GM23338 (cell line): ENCODE data around the gene SEMA7A. TPM values are rescaled to one million over a fixed set of nuclear protein-coding genes. Genes with fewer than 3 reads are reported as not detected.

Source experiments
- CREB1 ChIP-seq: fragments of 250-450 bp; sonication (Bioruptor Pico); IDR thresholded peaks from 2 replicates; pipeline ENCODE4 v1.5.0; 2020; ENCODE audit warnings: low read depth, mild to moderate bottlenecking, moderate library complexity
- EZH2 ChIP-seq: fragments of 200-600 bp; sonication (generic); IDR thresholded peaks from one replicate; pipeline ENCODE4 v1.8.0; 2017; ENCODE audit warnings: antibody characterized with exemption, mild to moderate bottlenecking, low read depth; ENCODE audit not compliant: unreplicated experiment
- EZH2phosphoT487 ChIP-seq: fragments of 200-600 bp; sonication (generic); IDR thresholded peaks from one replicate; pipeline ENCODE4 v1.8.1; 2018; ENCODE audit warnings: antibody characterized with exemption; ENCODE audit not compliant: unreplicated experiment
- JUNB ChIP-seq: IDR thresholded peaks from one replicate; pipeline ENCODE4 v1.6.1; 2016; ENCODE audit warnings: antibody characterized with exemption; ENCODE audit not compliant: unreplicated experiment
- NANOG ChIP-seq: IDR thresholded peaks from 2 replicates; pipeline ENCODE4 v1.6.1; 2016; ENCODE audit warnings: antibody characterized with exemption, borderline replicate concordance
- STAT1 ChIP-seq: IDR thresholded peaks from one replicate; pipeline ENCODE4 v1.6.1; 2016; ENCODE audit warnings: antibody characterized with exemption; ENCODE audit not compliant: unreplicated experiment
- ZNF114 ChIP-seq: fragments of 250-450 bp; sonication (Bioruptor Pico); IDR thresholded peaks from 2 replicates; pipeline ENCODE4 v1.5.0; 2020; ENCODE audit warnings: mild to moderate bottlenecking, moderate library complexity
- ZNF331 ChIP-seq: fragments of 250-450 bp; sonication (Bioruptor Pico); IDR thresholded peaks from 2 replicates; pipeline ENCODE4 v1.5.0; 2020; ENCODE audit warnings: low read depth, mild to moderate bottlenecking, moderate library complexity
- polyA plus RNA-seq: library from polyadenylated mRNA; unstranded; fragments of >200 nt; fragmentation: Nextera tagmentation; extraction: Ambion mirVana; gene quantifications from 2 replicates; pipeline ENCODE4 v1.2.1, GENCODE V29; 2016
- total RNA-seq: library from RNA; depleted of rRNA; stranded (reverse); fragments of >200 nt; shearing (Covaris generic); gene quantifications from 2 replicates; pipeline ENCODE4 v1.2.3, GENCODE V29; 2014
- TF ChIP-seq, protein P1 (sequence below): fragments of 250-450 bp; sonication (Bioruptor Pico); IDR thresholded peaks from 2 replicates; pipeline ENCODE4 v1.5.0; 2020; ENCODE audit warnings: mild to moderate bottlenecking, moderate library complexity

Gene SEMA7A
- total and polyA plus RNA-seq, 2 experiments from 2014 or later: 2.0 to 14.1 TPM

GRCh38 chr15:74434263-74435136 is 742 bp upstream of the SEMA7A start (continued):
- TF ChIP-seq, protein P1, sequence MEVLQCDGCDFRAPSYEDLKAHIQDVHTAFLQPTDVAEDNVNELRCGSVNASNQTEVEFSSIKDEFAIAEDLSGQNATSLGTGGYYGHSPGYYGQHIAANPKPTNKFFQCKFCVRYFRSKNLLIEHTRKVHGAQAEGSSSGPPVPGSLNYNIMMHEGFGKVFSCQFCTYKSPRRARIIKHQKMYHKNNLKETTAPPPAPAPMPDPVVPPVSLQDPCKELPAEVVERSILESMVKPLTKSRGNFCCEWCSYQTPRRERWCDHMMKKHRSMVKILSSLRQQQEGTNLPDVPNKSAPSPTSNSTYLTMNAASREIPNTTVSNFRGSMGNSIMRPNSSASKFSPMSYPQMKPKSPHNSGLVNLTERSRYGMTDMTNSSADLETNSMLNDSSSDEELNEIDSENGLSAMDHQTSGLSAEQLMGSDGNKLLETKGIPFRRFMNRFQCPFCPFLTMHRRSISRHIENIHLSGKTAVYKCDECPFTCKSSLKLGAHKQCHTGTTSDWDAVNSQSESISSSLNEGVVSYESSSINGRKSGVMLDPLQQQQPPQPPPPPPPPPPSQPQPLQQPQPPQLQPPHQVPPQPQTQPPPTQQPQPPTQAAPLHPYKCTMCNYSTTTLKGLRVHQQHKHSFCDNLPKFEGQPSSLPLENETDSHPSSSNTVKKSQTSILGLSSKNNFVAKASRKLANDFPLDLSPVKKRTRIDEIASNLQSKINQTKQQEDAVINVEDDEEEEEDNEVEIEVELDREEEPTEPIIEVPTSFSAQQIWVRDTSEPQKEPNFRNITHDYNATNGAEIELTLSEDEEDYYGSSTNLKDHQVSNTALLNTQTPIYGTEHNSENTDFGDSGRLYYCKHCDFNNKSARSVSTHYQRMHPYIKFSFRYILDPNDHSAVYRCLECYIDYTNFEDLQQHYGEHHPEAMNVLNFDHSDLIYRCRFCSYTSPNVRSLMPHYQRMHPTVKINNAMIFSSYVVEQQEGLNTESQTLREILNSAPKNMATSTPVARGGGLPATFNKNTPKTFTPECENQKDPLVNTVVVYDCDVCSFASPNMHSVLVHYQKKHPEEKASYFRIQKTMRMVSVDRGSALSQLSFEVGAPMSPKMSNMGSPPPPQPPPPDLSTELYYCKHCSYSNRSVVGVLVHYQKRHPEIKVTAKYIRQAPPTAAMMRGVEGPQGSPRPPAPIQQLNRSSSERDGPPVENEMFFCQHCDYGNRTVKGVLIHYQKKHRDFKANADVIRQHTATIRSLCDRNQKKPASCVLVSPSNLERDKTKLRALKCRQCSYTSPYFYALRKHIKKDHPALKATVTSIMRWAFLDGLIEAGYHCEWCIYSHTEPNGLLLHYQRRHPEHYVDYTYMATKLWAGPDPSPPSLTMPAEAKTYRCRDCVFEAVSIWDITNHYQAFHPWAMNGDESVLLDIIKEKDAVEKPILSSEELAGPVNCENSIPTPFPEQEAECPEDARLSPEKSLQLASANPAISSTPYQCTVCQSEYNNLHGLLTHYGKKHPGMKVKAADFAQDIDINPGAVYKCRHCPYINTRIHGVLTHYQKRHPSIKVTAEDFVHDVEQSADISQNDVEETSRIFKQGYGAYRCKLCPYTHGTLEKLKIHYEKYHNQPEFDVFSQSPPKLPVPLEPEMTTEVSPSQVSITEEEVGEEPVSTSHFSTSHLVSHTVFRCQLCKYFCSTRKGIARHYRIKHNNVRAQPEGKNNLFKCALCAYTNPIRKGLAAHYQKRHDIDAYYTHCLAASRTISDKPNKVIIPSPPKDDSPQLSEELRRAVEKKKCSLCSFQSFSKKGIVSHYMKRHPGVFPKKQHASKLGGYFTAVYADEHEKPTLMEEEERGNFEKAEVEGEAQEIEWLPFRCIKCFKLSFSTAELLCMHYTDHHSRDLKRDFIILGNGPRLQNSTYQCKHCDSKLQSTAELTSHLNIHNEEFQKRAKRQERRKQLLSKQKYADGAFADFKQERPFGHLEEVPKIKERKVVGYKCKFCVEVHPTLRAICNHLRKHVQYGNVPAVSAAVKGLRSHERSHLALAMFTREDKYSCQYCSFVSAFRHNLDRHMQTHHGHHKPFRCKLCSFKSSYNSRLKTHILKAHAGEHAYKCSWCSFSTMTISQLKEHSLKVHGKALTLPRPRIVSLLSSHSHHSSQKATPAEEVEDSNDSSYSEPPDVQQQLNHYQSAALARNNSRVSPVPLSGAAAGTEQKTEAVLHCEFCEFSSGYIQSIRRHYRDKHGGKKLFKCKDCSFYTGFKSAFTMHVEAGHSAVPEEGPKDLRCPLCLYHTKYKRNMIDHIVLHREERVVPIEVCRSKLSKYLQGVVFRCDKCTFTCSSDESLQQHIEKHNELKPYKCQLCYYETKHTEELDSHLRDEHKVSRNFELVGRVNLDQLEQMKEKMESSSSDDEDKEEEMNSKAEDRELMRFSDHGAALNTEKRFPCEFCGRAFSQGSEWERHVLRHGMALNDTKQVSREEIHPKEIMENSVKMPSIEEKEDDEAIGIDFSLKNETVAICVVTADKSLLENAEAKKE (CRISPR knock-in tag): no peak
- TF ChIP-seq ZNF114: no peak
- no peak for TF ChIP-seq NANOG
- TF ChIP-seq CREB1 (CRISPR knock-in tag): no peak
- TF ChIP-seq JUNB: no peak
- TF ChIP-seq EZH2phosphoT487: no peak
- TF ChIP-seq ZNF331 (CRISPR knock-in tag): no peak
- TF ChIP-seq STAT1: no peak
- TF ChIP-seq EZH2: no peak
